ENCODE results near the gene ZNF263. TPM values are rescaled to one million over a fixed set of nuclear protein-coding genes. Genes with fewer than 3 reads are reported as not detected.

Gene ZNF263
- total and polyA plus RNA-seq, 2 donors (not counting 1 experiment from before 2014, with no cell fraction given): 24.7 to 46.0 TPM

DNA sequence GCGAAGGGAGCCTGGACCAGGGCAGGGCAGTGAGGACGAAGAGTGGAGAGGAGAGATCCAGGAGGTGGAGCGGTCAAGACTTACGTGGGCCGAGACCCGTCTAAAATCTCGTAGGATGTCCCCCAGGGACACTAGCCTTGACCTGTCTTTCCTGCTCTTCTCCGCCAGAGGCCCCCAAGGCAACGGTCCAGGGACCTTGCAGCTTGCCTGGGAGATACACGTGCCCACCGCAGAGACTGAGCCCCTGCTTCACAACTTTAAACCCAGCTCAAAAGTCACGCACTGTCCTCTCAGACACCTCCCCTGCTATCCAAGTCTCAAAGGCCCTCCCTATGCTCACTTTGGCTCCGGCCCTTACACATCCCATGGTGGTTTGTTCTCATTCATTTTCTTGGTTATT lies 12.5 kb downstream of the ZNF263 start:
- peaks cover 10% of the 10 kb centered on the region for H3K79me2 ChIP-seq (ENCODE audit: control insufficient read depth, insufficient read depth, low read length)
- no peak overlapping the region for H3K27ac Mint-ChIP-seq
- CTCF ChIA-PET: no interaction called here

DNA sequence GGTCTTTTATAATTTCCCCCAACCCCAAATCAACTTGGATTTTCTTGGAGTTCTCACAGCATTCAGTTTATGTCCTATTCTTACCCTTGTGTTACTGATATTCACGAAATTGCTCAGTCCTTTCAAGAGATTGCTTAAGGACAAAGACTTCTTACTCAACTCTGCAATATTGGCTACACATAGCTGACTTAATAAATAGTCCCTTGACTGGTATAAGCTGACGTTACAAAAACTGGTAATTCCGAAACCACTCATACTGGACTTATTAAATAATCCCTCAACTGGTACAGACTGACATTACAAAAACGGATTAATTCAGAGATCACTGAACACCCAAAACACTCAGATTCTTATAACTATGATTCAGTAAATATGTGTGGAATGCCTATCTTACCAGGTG lies 21.1 kb downstream of the ZNF263 start:
- peak overlapping the region; percentile 88 for H3K4me3 Mint-ChIP-seq
- H3K9me3 ChIP-seq (ENCODE audit: control extremely low read depth in 1 of 3, control insufficient read depth in 2 of 3, insufficient read depth in 1 of 3, low read length in 2 of 3): peaks cover 9 to 26% (median 16%) of the 10 kb centered on the region in 3 donors
- H3K4me3 ChIP-seq (ENCODE audit: control extremely low read depth in 1 of 5, extremely low read depth in 1 of 5, insufficient read depth in 1 of 5, low read depth in 2 of 5, low read length in 4 of 5): peak overlapping the region in 4 of 5 experiments; percentile 71 to 86 (median 80)
- peaks cover 19 to 25% of the 10 kb centered on the region in 2 experiments for H3K36me3 ChIP-seq (replicated peaks in 1 of 2; ENCODE audit: control extremely low read depth in 1 of 2, control insufficient read depth in 1 of 2, extremely low read depth in 1 of 2, insufficient read depth in 2 of 2, low read length in 1 of 2)
- TF ChIP-seq, protein P1, sequence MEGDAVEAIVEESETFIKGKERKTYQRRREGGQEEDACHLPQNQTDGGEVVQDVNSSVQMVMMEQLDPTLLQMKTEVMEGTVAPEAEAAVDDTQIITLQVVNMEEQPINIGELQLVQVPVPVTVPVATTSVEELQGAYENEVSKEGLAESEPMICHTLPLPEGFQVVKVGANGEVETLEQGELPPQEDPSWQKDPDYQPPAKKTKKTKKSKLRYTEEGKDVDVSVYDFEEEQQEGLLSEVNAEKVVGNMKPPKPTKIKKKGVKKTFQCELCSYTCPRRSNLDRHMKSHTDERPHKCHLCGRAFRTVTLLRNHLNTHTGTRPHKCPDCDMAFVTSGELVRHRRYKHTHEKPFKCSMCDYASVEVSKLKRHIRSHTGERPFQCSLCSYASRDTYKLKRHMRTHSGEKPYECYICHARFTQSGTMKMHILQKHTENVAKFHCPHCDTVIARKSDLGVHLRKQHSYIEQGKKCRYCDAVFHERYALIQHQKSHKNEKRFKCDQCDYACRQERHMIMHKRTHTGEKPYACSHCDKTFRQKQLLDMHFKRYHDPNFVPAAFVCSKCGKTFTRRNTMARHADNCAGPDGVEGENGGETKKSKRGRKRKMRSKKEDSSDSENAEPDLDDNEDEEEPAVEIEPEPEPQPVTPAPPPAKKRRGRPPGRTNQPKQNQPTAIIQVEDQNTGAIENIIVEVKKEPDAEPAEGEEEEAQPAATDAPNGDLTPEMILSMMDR (IDR thresholded peaks at IDR 0.05): no peak
- TF ChIP-seq EZH2 (IDR thresholded peaks at IDR 0.05; ENCODE audit: borderline replicate concordance, insufficient read depth, low read depth, low read length, poor library complexity, severe bottlenecking): no peak
- peak overlapping the region; percentile 89 for H3K27ac Mint-ChIP-seq
- H2AFZ ChIP-seq (ENCODE audit: insufficient read depth, low read depth, low read length, poor library complexity, severe bottlenecking): peak overlapping the region; percentile 95
- DNase-seq (no peak), ATAC-seq (ENCODE audit: low read depth) (no peak)
- H3K4me2 ChIP-seq (replicated peaks; ENCODE audit: low read depth, low read length, poor library complexity, severe bottlenecking): peak overlapping the region; percentile 91
- intact Hi-C loops (cut with micrococcal nuclease): no loop called here
- H3K9me3 Mint-ChIP-seq (ENCODE audit: insufficient read depth): peaks cover 6% of the 10 kb centered on the region
- H3K4me1 ChIP-seq (ENCODE audit: control insufficient read depth in 2 of 2, insufficient read depth in 2 of 2, low read length in 2 of 2): peaks cover 8 to 14% of the 10 kb centered on the region in 2 donors
- ChIA-PET CTCF (interaction anchor here (0.6 kb wide), 1 partner anchor 38 kb away, joined by 3 read pairs; no protein-coding TSS in a partner anchor), POLR2A (interaction anchor here (0.9 to 2.4 kb wide), 3 partner anchors 21 to 153 kb away, joined by 3 to 18 read pairs (median 3); partner anchors contain the start of gene ZNF263)
- 78% methylated on average over 1 of the region's 4 CpGs for WGBS (ENCODE audit: insufficient coverage)
- no peaks in the 10 kb centered on the region for H4K20me1 ChIP-seq (ENCODE audit: control insufficient read depth, insufficient read depth, low read length, poor library complexity, severe bottlenecking)
- H3K27ac ChIP-seq (ENCODE audit: low read length in 2 of 2): peak overlapping the region in 1 of 2 donors; percentile 93
- peaks cover 42% of the 10 kb centered on the region for H3K79me2 ChIP-seq (ENCODE audit: control insufficient read depth, insufficient read depth, low read length)
- peaks cover 21% of the 10 kb centered on the region for H3K4me1 Mint-ChIP-seq
- no peaks in the 10 kb centered on the region for H3K27me3 Mint-ChIP-seq
- peak overlapping the region; percentile 93 for H3K9ac ChIP-seq (ENCODE audit: low read length)
- H3K27me3 ChIP-seq (replicated peaks in 1 of 4; ENCODE audit: control extremely low read depth in 1 of 4, control insufficient read depth in 3 of 4, insufficient read depth in 4 of 4, low read length in 3 of 4): no peaks in the 10 kb centered on the region

More for the DNA sequence above, 12.5 kb downstream of the ZNF263 start:
- H3K9me3 Mint-ChIP-seq (ENCODE audit: insufficient read depth): peaks cover 13% of the 10 kb centered on the region
- Histone ChIP-seq H3K27me3 (replicated peaks in 1 of 4; ENCODE audit: control extremely low read depth in 1 of 4, control insufficient read depth in 3 of 4, insufficient read depth in 4 of 4, low read length in 3 of 4) (no peaks in the 10 kb centered on the region), H3K9ac (ENCODE audit: low read length) (no peak overlapping the region), H3K4me3 (ENCODE audit: control extremely low read depth in 1 of 5, extremely low read depth in 1 of 5, insufficient read depth in 1 of 5, low read depth in 2 of 5, low read length in 4 of 5) (no peak overlapping the region), H2AFZ (ENCODE audit: insufficient read depth, low read depth, low read length, poor library complexity, severe bottlenecking) (no peak overlapping the region), H3K4me2 (replicated peaks; ENCODE audit: low read depth, low read length, poor library complexity, severe bottlenecking) (no peak overlapping the region), H3K9me3 (ENCODE audit: control extremely low read depth in 1 of 3, control insufficient read depth in 2 of 3, insufficient read depth in 1 of 3, low read length in 2 of 3) (peaks cover 13 to 41% (median 37%) of the 10 kb centered on the region in 3 donors), H3K27ac (ENCODE audit: low read length in 2 of 2) (no peak overlapping the region), H3K4me1 (ENCODE audit: control insufficient read depth in 2 of 2, insufficient read depth in 2 of 2, low read length in 2 of 2) (no peaks in the 10 kb centered on the region), H3K36me3 (replicated peaks in 1 of 2; ENCODE audit: control extremely low read depth in 1 of 2, control insufficient read depth in 1 of 2, extremely low read depth in 1 of 2, insufficient read depth in 2 of 2, low read length in 1 of 2) (peaks cover 12 to 19% of the 10 kb centered on the region in 2 experiments), H4K20me1 (ENCODE audit: control insufficient read depth, insufficient read depth, low read length, poor library complexity, severe bottlenecking) (no peaks in the 10 kb centered on the region)
- ATAC-seq (ENCODE audit: low read depth) (no peak), DNase-seq (no peak)
- intact Hi-C loops (cut with micrococcal nuclease): no loop called here
- no peak for TF ChIP-seq EZH2 (IDR thresholded peaks at IDR 0.05; ENCODE audit: borderline replicate concordance, insufficient read depth, low read depth, low read length, poor library complexity, severe bottlenecking)
- TF ChIP-seq, protein P1 (IDR thresholded peaks at IDR 0.05): no peak
- H3K4me3 Mint-ChIP-seq: no peak overlapping the region
- no peaks in the 10 kb centered on the region for H3K27me3 Mint-ChIP-seq
- peaks cover 8% of the 10 kb centered on the region for H3K4me1 Mint-ChIP-seq
- WGBS (ENCODE audit: insufficient coverage): 89% methylated on average over 13 of the region's 13 CpGs
- POLR2A ChIA-PET: no interaction called here
